ENCODE results near the gene CIDEC.
A peak's percentile ranks its signal among the peaks of the same experiment; 100 is the strongest.

The CIDEC gene

DNA sequence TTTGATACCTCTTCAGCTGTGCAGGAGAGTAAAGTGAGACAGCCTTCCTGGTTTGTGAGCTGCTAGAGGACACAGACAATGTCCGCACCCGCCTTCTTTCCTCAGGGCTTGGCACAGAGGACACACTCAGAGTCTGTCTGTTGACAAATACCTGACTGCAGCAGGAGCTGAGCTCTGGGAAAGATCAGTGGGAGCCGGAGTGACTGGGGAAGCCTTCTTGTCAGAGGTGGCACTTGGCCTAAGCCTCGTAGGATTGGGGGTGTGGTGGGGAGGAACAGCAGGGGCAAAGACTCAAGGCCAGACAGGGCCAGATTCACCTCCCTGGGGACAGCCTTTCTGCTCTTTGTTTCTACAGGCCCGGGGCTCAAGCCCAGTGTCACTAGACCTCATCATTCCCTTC lies 33.5 kb upstream of the CIDEC start:
- no peak overlapping the region for H3K27ac ChIP-seq (ENCODE audit: low read depth, low read length)
- peaks cover 12% of the 10 kb centered on the region for H3K9me3 ChIP-seq (ENCODE audit: control insufficient read depth, insufficient read depth, low read depth, low read length)
- peaks cover 10% of the 10 kb centered on the region for H3K27me3 ChIP-seq (ENCODE audit: control insufficient read depth, insufficient read depth, low read length)
- no peak overlapping the region for H3K9ac ChIP-seq (ENCODE audit: low read length)
- H3K36me3 ChIP-seq (ENCODE audit: control insufficient read depth, insufficient read depth, low read length), result no peaks in the 10 kb centered on the region
- H3K4me3 ChIP-seq (ENCODE audit: low read depth, low read length), result no peak overlapping the region
- peaks cover 17% of the 10 kb centered on the region for H3K4me1 ChIP-seq (ENCODE audit: control insufficient read depth, insufficient read depth, low read length)

DNA sequence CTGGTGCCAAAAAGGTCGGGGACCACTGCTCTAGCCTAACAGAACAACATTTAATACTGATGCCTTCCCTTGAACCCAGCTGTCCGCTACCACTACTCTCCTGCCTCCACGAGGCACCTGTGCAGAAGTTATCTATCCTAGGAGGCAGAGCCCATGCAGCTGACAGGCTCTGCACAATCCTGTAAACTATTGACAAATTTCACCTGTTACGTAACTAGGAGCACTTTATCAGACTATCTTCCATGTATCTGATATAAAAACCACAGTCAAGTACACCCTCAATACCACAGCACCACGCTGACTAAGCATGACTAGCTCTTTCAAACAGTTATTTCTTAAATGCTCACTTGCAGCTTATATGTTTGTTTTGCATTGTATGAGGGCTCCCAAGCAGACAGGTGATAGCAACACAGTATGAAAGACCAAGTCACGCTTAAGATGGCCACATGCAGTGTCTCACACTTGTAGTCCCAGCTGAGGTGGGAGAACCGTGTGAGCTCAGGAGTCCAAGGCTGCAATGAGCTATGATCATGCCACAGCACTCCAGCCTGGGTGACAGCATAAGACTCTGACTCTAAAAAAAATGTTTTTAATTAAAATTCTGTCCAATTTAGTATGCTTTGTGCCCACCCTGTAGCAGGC lies 32.4 kb upstream of the CIDEC start:
- H3K4me3 ChIP-seq (ENCODE audit: low read depth, low read length), result no peak overlapping the region
- H3K9ac ChIP-seq (ENCODE audit: low read length), result no peak overlapping the region
- no peaks in the 10 kb centered on the region for H3K36me3 ChIP-seq (ENCODE audit: control insufficient read depth, insufficient read depth, low read length)
- H3K27me3 ChIP-seq (ENCODE audit: control insufficient read depth, insufficient read depth, low read length), result peaks cover 10% of the 10 kb centered on the region
- H3K4me1 ChIP-seq (ENCODE audit: control insufficient read depth, insufficient read depth, low read length), result peaks cover 15% of the 10 kb centered on the region
- H3K9me3 ChIP-seq (ENCODE audit: control insufficient read depth, insufficient read depth, low read depth, low read length), result peaks cover 12% of the 10 kb centered on the region
- H3K27ac ChIP-seq (ENCODE audit: low read depth, low read length), result no peak overlapping the region

DNA sequence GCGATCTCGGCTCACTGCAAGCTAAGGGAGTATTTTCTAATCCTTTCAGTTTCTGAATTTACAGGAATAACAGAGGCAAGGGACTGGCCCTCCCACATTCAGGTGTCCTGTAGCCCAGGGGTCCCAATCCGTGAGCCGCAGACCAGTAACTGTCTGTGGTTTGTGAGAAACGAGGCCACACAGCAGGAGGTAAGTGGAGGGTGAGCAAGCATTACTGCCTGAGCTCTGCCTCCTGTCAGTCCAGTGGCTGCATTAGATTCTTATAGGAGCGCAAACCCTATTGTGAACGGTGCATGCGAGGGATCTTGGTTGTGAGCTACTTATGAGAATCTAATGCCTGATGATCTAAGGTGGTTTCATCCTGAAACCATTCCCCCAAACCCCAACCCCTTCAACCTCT lies 31.8 kb upstream of the CIDEC start:
- H3K9ac ChIP-seq (ENCODE audit: low read length), result no peak overlapping the region
- H3K27ac ChIP-seq (ENCODE audit: low read depth, low read length), result no peak overlapping the region
- H3K36me3 ChIP-seq (ENCODE audit: control insufficient read depth, insufficient read depth, low read length), result no peaks in the 10 kb centered on the region
- H3K4me3 ChIP-seq (ENCODE audit: low read depth, low read length), result no peak overlapping the region
- peaks cover 11% of the 10 kb centered on the region for H3K4me1 ChIP-seq (ENCODE audit: control insufficient read depth, insufficient read depth, low read length)
- H3K27me3 ChIP-seq (ENCODE audit: control insufficient read depth, insufficient read depth, low read length), result peaks cover 10% of the 10 kb centered on the region
- peaks cover 12% of the 10 kb centered on the region for H3K9me3 ChIP-seq (ENCODE audit: control insufficient read depth, insufficient read depth, low read depth, low read length)

DNA sequence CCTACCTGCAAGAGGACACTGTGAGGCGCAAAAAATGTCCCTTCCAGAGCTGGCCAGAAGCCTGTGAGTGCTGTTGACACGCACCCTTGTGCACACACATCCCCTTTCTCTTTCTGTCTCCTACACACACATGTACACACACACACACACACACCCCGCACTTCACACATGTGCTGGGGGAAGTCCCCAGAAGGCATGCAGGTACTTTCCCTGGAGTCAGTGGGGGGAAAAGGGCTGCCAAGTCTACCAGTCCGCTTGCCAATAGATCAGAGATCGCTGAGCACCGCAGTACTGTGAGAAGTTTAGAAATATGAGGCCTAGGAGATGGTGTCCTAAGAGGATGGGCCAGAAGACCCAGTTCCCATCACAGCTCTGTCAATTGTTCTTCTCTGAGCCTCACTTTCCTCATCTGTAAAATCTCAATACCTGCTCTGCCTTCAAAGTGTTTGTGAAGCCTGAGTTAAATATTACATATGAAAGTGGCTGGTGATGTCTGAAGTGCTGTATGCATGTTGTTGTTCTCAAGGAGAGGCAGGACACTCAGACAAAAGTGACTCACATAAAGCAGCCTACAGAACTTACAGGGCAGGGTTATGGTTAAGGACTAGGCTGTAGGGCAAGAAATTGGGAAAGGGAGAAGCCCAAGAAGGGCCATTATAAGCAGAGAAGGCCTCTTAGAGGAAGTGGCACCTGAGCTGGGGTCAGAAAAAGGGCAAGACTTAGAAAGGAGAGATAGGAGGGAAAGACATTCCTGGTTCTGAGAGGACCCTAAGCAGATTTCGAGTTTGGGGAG lies 29.4 kb upstream of the CIDEC start:
- no peak overlapping the region for H3K4me3 ChIP-seq (ENCODE audit: low read depth, low read length)
- H3K27ac ChIP-seq (ENCODE audit: low read depth, low read length), result no peak overlapping the region
- no peaks in the 10 kb centered on the region for H3K36me3 ChIP-seq (ENCODE audit: control insufficient read depth, insufficient read depth, low read length)
- no peak overlapping the region for H3K9ac ChIP-seq (ENCODE audit: low read length)
- H3K4me1 ChIP-seq (ENCODE audit: control insufficient read depth, insufficient read depth, low read length), result no peaks in the 10 kb centered on the region
- peaks cover 1% of the 10 kb centered on the region for H3K27me3 ChIP-seq (ENCODE audit: control insufficient read depth, insufficient read depth, low read length)
- H3K9me3 ChIP-seq (ENCODE audit: control insufficient read depth, insufficient read depth, low read depth, low read length), result peaks cover 12% of the 10 kb centered on the region

DNA sequence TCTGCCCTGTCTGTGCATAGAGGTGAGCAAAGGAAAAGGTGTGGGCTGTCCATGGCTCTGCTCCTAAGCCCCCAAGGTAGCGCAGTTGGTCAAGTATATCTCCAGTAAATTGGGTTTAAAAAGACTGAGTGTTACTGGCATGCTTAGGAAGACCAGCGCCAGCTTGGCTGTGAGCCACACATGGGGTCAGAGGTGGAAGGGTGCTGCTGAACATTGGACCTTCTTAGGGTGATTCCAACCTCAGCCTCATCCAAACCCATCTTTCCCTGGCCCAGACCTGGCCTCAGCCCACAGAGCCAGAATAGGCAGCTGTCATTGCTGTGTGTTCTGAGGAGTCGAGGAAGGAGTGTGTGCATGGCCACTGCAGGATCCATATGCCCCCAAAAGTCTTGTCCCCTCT lies 28.2 kb upstream of the CIDEC start:
- H3K9me3 ChIP-seq (ENCODE audit: control insufficient read depth, insufficient read depth, low read depth, low read length), result peaks cover 12% of the 10 kb centered on the region
- H3K4me3 ChIP-seq (ENCODE audit: low read depth, low read length), result no peak overlapping the region
- peaks cover 2% of the 10 kb centered on the region for H3K4me1 ChIP-seq (ENCODE audit: control insufficient read depth, insufficient read depth, low read length)
- H3K36me3 ChIP-seq (ENCODE audit: control insufficient read depth, insufficient read depth, low read length), result no peaks in the 10 kb centered on the region
- H3K27ac ChIP-seq (ENCODE audit: low read depth, low read length), result no peak overlapping the region
- no peaks in the 10 kb centered on the region for H3K27me3 ChIP-seq (ENCODE audit: control insufficient read depth, insufficient read depth, low read length)
- H3K9ac ChIP-seq (ENCODE audit: low read length), result no peak overlapping the region

DNA sequence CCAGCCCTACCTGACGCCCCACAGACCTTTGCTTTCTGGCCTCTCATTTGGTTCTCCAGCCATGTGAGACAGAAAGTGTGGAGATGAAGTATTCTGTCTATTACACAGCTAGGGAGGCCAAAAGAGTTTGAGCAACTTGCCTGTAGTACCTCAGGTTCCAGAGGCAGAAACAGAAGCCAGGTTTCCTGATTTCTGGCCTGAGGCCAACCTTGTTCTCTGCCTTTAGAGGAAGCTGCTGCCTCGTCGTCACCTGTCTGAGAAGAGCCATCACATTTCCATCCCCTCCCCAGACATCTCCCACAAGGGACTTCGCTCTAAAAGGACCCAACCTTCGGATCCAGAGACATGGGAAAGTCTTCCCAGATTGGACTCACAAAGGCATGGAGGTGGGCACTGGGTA lies 26.4 kb upstream of the CIDEC start:
- Histone ChIP-seq H3K4me3 (ENCODE audit: low read depth, low read length) (no peak overlapping the region), H3K9ac (ENCODE audit: low read length) (no peak overlapping the region), H3K4me1 (ENCODE audit: control insufficient read depth, insufficient read depth, low read length) (peaks cover 17% of the 10 kb centered on the region), H3K36me3 (ENCODE audit: control insufficient read depth, insufficient read depth, low read length) (no peaks in the 10 kb centered on the region), H3K27ac (ENCODE audit: low read depth, low read length) (no peak overlapping the region), H3K27me3 (ENCODE audit: control insufficient read depth, insufficient read depth, low read length) (no peaks in the 10 kb centered on the region), H3K9me3 (ENCODE audit: control insufficient read depth, insufficient read depth, low read depth, low read length) (0 out of 2 replicates have a peak, but pooled peaks cover 2% of the 10 kb centered on the region)

DNA sequence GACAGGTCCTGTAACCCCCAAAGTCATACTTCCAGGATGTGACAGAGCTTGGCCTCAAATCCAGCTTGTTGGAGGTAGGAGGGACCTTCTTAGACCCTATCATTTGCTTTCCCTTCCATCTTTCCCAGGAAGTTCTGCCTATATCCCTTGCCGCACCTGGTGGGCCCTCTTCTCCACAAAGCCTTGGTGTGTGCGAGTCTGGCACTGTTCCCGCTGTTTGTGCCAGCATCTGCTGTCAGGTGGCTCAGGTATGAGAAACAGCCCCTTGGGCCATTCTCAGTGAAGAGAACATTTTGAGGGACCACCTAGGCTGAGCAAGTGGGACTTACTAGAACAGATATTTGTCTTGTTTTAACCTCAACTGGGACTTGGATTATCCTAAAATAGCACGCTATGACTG lies 23.9 kb upstream of the CIDEC start:
- Histone ChIP-seq H3K27me3 (ENCODE audit: control insufficient read depth, insufficient read depth, low read length) (no peaks in the 10 kb centered on the region), H3K27ac (ENCODE audit: low read depth, low read length) (no peak overlapping the region), H3K9ac (ENCODE audit: low read length) (no peak overlapping the region), H3K4me1 (ENCODE audit: control insufficient read depth, insufficient read depth, low read length) (peaks cover 17% of the 10 kb centered on the region), H3K36me3 (ENCODE audit: control insufficient read depth, insufficient read depth, low read length) (no peaks in the 10 kb centered on the region), H3K4me3 (ENCODE audit: low read depth, low read length) (no peak overlapping the region), H3K9me3 (ENCODE audit: control insufficient read depth, insufficient read depth, low read depth, low read length) (no peaks in the 10 kb centered on the region)

DNA sequence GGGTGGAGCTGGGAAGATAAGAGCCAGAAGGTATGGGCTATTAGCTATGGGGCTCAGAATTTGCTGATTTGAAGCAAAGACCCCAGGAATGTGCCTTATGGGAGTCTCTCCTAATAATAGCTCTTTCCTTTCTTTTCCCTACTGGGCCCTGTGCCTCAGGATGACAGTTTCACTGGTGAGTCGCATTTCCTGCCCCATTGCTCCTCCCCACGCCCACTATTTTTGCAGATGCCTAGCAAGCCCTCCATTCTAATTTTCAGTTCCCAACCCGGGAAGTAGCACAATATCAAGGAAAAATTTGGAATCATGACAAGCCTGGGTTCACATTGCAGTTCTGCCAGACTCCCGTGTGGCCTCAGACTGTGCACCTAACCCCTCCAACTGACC lies 23.2 kb upstream of the CIDEC start:
- H3K9ac ChIP-seq (ENCODE audit: low read length), result no peak overlapping the region
- no peaks in the 10 kb centered on the region for H3K27me3 ChIP-seq (ENCODE audit: control insufficient read depth, insufficient read depth, low read length)
- H3K9me3 ChIP-seq (ENCODE audit: control insufficient read depth, insufficient read depth, low read depth, low read length), result no peaks in the 10 kb centered on the region
- peak overlapping the region; percentile 23; the same call in 1 of the 2 replicates for H3K4me3 ChIP-seq (ENCODE audit: low read depth, low read length)
- no peaks in the 10 kb centered on the region for H3K36me3 ChIP-seq (ENCODE audit: control insufficient read depth, insufficient read depth, low read length)
- H3K4me1 ChIP-seq (ENCODE audit: control insufficient read depth, insufficient read depth, low read length), result peaks cover 17% of the 10 kb centered on the region
- H3K27ac ChIP-seq (ENCODE audit: low read depth, low read length), result no peak overlapping the region

DNA sequence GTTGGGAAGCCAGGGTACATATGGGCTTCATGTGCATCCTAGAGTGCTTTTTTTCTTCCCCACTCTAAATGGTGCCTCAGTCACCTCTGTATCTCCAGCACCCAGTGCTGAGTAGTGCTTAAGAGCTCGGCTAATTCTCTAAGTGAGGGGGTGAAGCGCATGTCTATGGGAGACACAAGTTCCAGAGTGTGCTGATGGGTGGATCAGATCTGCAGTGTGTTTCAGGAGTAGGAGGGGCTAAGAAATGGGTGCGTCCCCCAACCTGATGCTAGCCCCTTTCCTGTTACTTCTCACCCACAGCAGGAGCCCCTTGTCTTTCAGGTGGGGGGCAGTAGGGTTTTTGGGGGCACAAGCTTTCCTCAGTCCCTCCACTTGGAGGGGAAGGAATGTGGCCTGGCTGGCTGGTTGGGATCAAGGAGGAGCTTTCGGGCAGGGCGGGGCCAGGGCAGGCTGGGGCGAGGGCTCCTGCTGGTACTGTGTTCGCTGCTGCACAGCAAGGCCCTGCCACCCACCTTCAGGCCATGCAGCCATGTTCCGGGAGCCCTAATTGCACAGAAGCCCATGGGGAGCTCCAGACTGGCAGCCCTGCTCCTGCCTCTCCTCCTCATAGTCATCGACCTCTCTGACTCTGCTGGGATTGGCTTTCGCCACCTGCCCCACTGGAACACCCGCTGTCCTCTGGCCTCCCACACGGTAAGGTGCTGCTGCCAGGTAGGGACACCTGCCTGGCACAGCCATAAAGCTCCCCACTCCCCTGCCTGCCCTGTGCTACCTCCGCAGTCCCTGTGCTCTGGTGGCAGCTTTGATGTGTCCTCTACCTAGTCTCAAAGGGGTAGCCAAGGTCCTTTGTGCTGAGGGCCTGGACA lies 22.6 kb upstream of the CIDEC start, which contains the start of gene IL17RE:
Gene IL17RE (plus strand): TSS at position 477 of the 866 bp plus-strand sequence. CDS start 85 bp downstream, at position 562.
- H3K4me1 ChIP-seq (ENCODE audit: control insufficient read depth, insufficient read depth, low read length), result peaks cover 17% of the 10 kb centered on the region
- H3K27ac ChIP-seq (ENCODE audit: low read depth, low read length), result no peak within 1 kb of the TSS
- peak within 1 kb of the TSS; percentile 23; the same call in 1 of the 2 replicates for H3K4me3 ChIP-seq (ENCODE audit: low read depth, low read length)
- no peak within 1 kb of the TSS for H3K9ac ChIP-seq (ENCODE audit: low read length)
- no peaks in the 10 kb centered on the region for H3K36me3 ChIP-seq (ENCODE audit: control insufficient read depth, insufficient read depth, low read length)
- H3K9me3 ChIP-seq (ENCODE audit: control insufficient read depth, insufficient read depth, low read depth, low read length), result no peaks in the 10 kb centered on the region
- no peaks in the 10 kb centered on the region for H3K27me3 ChIP-seq (ENCODE audit: control insufficient read depth, insufficient read depth, low read length)

DNA sequence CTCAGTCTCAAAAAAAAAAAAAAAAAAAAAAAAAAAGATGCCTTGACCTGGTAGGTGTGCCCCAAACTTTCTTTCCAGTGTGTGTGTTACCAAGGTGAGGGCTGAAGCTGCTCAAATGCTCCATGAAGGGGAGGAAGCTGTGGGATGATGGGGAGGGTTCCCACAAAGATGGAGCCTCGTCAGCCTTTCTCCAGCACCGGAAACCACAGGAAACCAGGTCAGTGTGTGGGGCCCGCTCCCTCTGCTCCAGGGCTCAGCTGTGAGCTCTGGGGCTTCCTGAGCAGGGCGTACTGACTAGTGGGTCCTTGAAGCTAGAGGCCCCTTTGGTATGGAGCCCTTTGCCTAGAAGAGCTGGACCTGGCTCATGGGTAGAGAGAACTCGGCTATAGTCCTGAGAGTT lies 21.9 kb upstream of the CIDEC start:
- Histone ChIP-seq H3K4me3 (ENCODE audit: low read depth, low read length) (no peak overlapping the region), H3K9me3 (ENCODE audit: control insufficient read depth, insufficient read depth, low read depth, low read length) (no peaks in the 10 kb centered on the region), H3K27ac (ENCODE audit: low read depth, low read length) (no peak overlapping the region), H3K36me3 (ENCODE audit: control insufficient read depth, insufficient read depth, low read length) (no peaks in the 10 kb centered on the region), H3K4me1 (ENCODE audit: control insufficient read depth, insufficient read depth, low read length) (peaks cover 17% of the 10 kb centered on the region), H3K27me3 (ENCODE audit: control insufficient read depth, insufficient read depth, low read length) (no peaks in the 10 kb centered on the region), H3K9ac (ENCODE audit: low read length) (no peak overlapping the region)

Measured in HUES6 (cell line).